ENCODE data around the gene GJA4.

DNA sequence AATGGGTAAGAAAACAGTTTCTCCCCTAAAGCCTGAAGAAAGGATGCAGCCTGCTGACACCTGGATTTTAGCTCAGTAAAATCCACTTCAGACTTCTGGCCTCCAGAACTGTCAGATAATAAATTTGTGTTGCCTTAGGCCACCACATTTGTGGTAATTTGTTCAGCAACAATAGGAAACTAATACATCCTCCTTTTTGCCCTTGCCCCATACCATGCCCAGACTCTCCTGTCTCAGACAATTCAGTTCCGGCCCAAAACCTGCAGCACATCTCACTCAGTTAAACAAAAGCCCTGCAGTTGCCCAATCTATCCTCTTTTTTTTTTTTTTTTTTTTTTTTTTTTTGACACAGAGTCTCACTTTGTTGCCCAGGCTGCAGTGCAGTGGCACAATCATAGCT lies 40.9 kb downstream of the GJA4 start:
- TF ChIP-seq POLR2A (IDR thresholded peaks at IDR 0.05) (no peak), POLR2AphosphoS5 (IDR thresholded peaks at IDR 0.05) (no peak)
- TF ChIP-seq, protein P1, sequence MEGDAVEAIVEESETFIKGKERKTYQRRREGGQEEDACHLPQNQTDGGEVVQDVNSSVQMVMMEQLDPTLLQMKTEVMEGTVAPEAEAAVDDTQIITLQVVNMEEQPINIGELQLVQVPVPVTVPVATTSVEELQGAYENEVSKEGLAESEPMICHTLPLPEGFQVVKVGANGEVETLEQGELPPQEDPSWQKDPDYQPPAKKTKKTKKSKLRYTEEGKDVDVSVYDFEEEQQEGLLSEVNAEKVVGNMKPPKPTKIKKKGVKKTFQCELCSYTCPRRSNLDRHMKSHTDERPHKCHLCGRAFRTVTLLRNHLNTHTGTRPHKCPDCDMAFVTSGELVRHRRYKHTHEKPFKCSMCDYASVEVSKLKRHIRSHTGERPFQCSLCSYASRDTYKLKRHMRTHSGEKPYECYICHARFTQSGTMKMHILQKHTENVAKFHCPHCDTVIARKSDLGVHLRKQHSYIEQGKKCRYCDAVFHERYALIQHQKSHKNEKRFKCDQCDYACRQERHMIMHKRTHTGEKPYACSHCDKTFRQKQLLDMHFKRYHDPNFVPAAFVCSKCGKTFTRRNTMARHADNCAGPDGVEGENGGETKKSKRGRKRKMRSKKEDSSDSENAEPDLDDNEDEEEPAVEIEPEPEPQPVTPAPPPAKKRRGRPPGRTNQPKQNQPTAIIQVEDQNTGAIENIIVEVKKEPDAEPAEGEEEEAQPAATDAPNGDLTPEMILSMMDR (IDR thresholded peaks at IDR 0.05) = no peak
